ENCODE data around the gene SPATA31D1.

SPATA31D1 gene

GRCh38 chr9:81971727-81972126 lies 16.8 kb upstream of the SPATA31D1 start:
- no peak for TF ChIP-seq CTCF (IDR thresholded peaks at IDR 0.05; ENCODE audit: insufficient read depth, low read depth, low read length, missing control alignments)
- no peak for DNase-seq (ENCODE audit: low read depth)
- H3K4me3 ChIP-seq (ENCODE audit: low read length) = no peak overlapping the region

GRCh38 chr9:81974764-81975163 lies 13.8 kb upstream of the SPATA31D1 start:
- no peak overlapping the region for H3K4me3 ChIP-seq (ENCODE audit: low read length)
- TF ChIP-seq CTCF (IDR thresholded peaks at IDR 0.05; ENCODE audit: insufficient read depth, low read depth, low read length, missing control alignments) = no peak
- DNase-seq (ENCODE audit: low read depth) = no peak

GRCh38 chr9:81976351-81976750 lies 12.2 kb upstream of the SPATA31D1 start:
- DNase-seq (ENCODE audit: low read depth) = no peak
- no peak for TF ChIP-seq CTCF (IDR thresholded peaks at IDR 0.05; ENCODE audit: insufficient read depth, low read depth, low read length, missing control alignments)
- H3K4me3 ChIP-seq (ENCODE audit: low read length) = no peak overlapping the region

GRCh38 chr9:81979196-81979595 lies 9.4 kb upstream of the SPATA31D1 start:
- H3K4me3 ChIP-seq (ENCODE audit: low read length) = no peak overlapping the region
- no peak for TF ChIP-seq CTCF (IDR thresholded peaks at IDR 0.05; ENCODE audit: insufficient read depth, low read depth, low read length, missing control alignments)
- no peak for DNase-seq (ENCODE audit: low read depth)

GRCh38 chr9:81980568-81980967 lies 8.0 kb upstream of the SPATA31D1 start:
- no peak overlapping the region for H3K4me3 ChIP-seq (ENCODE audit: low read length)
- DNase-seq (ENCODE audit: low read depth) = no peak
- TF ChIP-seq CTCF (IDR thresholded peaks at IDR 0.05; ENCODE audit: insufficient read depth, low read depth, low read length, missing control alignments) = no peak

- no peak for DNase-seq (ENCODE audit: low read depth)
- TF ChIP-seq CTCF (IDR thresholded peaks at IDR 0.05; ENCODE audit: insufficient read depth, low read depth, low read length, missing control alignments) = no peak
- no peak overlapping the region for H3K4me3 ChIP-seq (ENCODE audit: low read length)
Observed at GRCh38 chr9:81981883-81982282, 6.7 kb upstream of the SPATA31D1 start.

GRCh38 chr9:81984928-81985327 lies 3.6 kb upstream of the SPATA31D1 start:
- no peak overlapping the region for H3K4me3 ChIP-seq (ENCODE audit: low read length)
- peak; percentile 38 for DNase-seq (ENCODE audit: low read depth)
- no peak for TF ChIP-seq CTCF (IDR thresholded peaks at IDR 0.05; ENCODE audit: insufficient read depth, low read depth, low read length, missing control alignments)

Data from epithelial cell of esophagus (primary cell).